NCI-H748 (cell line): Measurements from ENCODE around the gene PNPLA1.
A peak's percentile ranks its signal among the peaks of the same experiment; 100 is the strongest.
"Not testable (repeated sequence)": the region's sequence is repeated elsewhere in the genome, so short reads cannot be mapped to it uniquely, and the experiment has no call there.

ENCODE experiments used
- DNase-seq: peaks from one replicate; lab custom pipeline; 2025; ENCODE audit not compliant: unreplicated experiment; lab: John Stamatoyannopoulos, UW

The PNPLA1 gene

GRCh38 chr6:36334832-36335459 is 65.1 kb downstream of the PNPLA1 start:
- DNase-seq, result peak; percentile 37

GRCh38 chr6:36335465-36336207 is 65.8 kb downstream of the PNPLA1 start:
- DNase-seq, result no peak

GRCh38 chr6:36336208-36336710 is 66.4 kb downstream of the PNPLA1 start:
- no peak for DNase-seq

GRCh38 chr6:36336779-36337241 is 67.0 kb downstream of the PNPLA1 start, which contains the start of gene BNIP5:
Gene BNIP5 (minus strand): TSS chr6:36336888. CDS start chr6:36330690, 6,198 bp downstream.
- DNase-seq, result no peak

- peak; percentile 26 for DNase-seq
Measured at GRCh38 chr6:36337814-36338213, 68.0 kb downstream of the PNPLA1 start.

GRCh38 chr6:36338223-36338622 is 68.4 kb downstream of the PNPLA1 start:
- DNase-seq, result not testable (repeated sequence)

GRCh38 chr6:36339146-36339545 is 69.3 kb downstream of the PNPLA1 start:
- no peak for DNase-seq

GRCh38 chr6:36340306-36340617 is 70.4 kb downstream of the PNPLA1 start:
- no peak for DNase-seq

GRCh38 chr6:36340618-36341454 is 71.0 kb downstream of the PNPLA1 start:
- no peak for DNase-seq

GRCh38 chr6:36343109-36343680 is 73.3 kb downstream of the PNPLA1 start:
- DNase-seq, result no peak

- peak; percentile 47 for DNase-seq
Measured at GRCh38 chr6:36345681-36346466, 76.0 kb downstream of the PNPLA1 start.

GRCh38 chr6:36346486-36347273 is 76.8 kb downstream of the PNPLA1 start:
- DNase-seq, result no peak

GRCh38 chr6:36347621-36348020 is 77.8 kb downstream of the PNPLA1 start:
- DNase-seq, result no peak

GRCh38 chr6:36349240-36349639 is 79.4 kb downstream of the PNPLA1 start:
- DNase-seq, result peak; percentile 93

GRCh38 chr6:36350082-36350481 is 80.2 kb downstream of the PNPLA1 start:
- DNase-seq, result no peak

GRCh38 chr6:36350681-36351571 is 81.1 kb downstream of the PNPLA1 start:
- DNase-seq, result peak; percentile 35

- DNase-seq, result no peak
Measured at GRCh38 chr6:36352477-36353157, 82.8 kb downstream of the PNPLA1 start.

- DNase-seq, result no peak
Measured at GRCh38 chr6:36353411-36353915, 83.6 kb downstream of the PNPLA1 start.
